Lung microvascular endothelial cell (primary cell): ENCODE results near the gene SUPT3H. TPM values are rescaled to one million over a fixed set of nuclear protein-coding genes. Genes with fewer than 3 reads are reported as not detected.
A peak's percentile ranks its signal among the peaks of the same experiment; 100 is the strongest.

ENCODE experiments used
- DNase-seq, 2 donors: peaks; one replicate each; pipeline versions ENCODE4 v3.0.0 to v3.0.0-alpha.2; 2010; ENCODE audit warnings: low read depth in 2 of 2
- total RNA-seq: library from RNA; depleted of rRNA; stranded (reverse); fragments of >200 nt; gene quantifications from 2 replicates; pipeline ENCODE4 v1.2.1, GENCODE V29; 2014

SUPT3H gene
- total RNA-seq, 1 donor from 2014 or later = 2.8 TPM

GRCh38 chr6:44959651-44960050 is 418.1 kb downstream of the SUPT3H start:
- DNase-seq = no peak

DNA sequence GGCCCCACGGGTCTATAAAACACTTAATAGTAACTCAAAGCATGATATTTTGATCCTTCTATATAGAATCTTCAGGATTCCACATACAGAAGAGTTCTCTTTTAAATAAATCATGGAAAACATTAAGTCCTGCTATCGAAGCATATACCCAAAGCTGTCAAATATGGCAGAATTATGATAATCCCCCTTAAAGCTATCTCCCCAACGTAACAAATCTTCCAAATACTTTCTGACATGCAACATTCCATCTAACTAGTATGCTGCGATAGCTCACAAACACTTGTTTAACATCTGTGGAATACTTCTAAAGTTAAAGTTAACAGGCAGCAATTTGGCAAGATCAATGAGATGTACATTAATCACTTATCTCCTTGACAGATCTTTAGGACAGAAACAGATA is 420.6 kb downstream of the SUPT3H start:
- DNase-seq = no peak

- DNase-seq = no peak
These were observed 421.3 kb downstream of the SUPT3H start for GRCh38 chr6:44956396-44956795.

- DNase-seq = no peak
These were observed 422.6 kb downstream of the SUPT3H start for GRCh38 chr6:44955145-44955544.

- DNase-seq = no peak
These were observed 423.5 kb downstream of the SUPT3H start for GRCh38 chr6:44954281-44954680.

DNA sequence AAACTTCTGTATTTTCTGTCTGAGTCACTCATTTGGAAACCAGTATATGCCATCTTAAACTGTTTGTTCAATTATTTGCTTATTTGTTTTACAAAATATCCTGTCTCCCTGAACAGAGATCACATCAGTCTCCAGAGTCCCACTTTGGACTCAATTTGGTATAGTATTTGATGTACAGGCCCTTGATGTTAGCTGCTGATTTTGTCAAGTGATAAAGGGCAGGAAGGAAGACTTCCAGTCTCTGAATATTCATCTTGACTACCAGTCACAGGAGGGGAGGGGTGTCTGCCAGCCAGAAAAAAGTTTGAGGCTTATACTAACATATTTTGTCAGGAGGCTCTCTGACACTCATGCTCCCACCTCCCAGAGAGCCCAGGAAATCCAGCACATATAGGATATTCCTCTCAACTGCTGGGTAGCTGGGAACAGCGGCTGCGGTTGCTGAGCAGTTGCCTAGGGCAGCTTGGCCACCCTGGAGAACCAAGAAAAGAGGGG is 426.4 kb downstream of the SUPT3H start:
- no peak for DNase-seq

- DNase-seq = no peak
These were observed 428.0 kb downstream of the SUPT3H start for GRCh38 chr6:44949596-44950201.

DNA sequence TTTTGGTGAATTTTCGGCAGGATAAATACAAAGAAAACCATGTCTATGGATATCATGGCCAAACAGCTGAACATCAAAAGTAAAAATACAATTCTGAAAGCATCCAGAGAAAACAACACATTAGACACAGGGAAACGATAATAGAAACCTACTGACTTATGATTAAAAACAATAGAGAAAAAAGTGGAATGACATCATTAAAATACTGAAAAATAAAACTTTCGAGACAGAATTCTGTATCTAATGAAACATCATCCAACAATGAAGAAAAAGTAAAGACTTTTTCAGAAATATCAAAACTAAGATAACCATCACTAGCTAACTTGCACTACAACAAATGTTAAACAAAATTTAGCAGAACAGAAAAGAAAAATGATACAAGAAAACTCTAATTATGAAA is 434.2 kb downstream of the SUPT3H start:
- DNase-seq = no peak

DNA sequence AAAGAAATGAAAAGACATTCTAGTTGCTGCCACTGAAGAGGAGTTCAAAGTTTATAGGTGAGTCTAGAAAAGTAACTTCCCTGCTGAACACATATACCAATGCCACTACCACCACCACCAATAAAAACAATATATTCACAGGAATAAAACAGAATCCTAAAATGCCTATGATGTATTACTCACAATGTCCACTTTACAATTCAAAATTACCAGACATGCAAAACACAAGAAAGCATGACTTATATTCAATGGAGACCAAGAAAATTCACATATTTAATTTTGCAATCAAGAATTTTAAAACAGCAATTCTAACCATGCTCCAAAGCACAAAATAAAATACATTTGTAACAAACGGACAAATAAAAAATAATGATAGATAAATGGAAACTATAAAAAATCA is 434.9 kb downstream of the SUPT3H start:
- no peak for DNase-seq

DNA sequence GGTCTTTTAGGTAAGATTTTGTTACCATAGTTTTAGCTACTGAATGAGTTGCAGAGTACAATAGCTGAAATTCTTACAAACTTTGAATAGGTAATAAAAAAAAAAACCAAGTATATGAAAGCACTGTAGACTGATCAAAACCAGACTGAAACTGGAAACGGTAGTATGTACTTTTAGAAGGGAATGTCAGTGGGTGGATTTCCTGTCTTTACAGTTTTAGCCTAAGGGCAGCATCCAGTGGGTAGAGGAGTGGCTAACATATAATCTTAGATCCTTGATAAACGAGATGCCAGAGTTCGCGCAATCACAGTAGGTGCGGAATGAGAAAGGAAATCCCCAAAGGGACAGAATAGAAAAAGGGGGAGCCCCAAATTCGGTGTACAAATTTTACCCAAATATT is 435.5 kb downstream of the SUPT3H start:
- no peak for DNase-seq

- DNase-seq = no peak
These were observed 437.4 kb downstream of the SUPT3H start for GRCh38 chr6:44940367-44940766.

- no peak for DNase-seq
These were observed 441.9 kb downstream of the SUPT3H start for GRCh38 chr6:44935693-44936300.

- no peak for DNase-seq
These were observed 444.6 kb downstream of the SUPT3H start for GRCh38 chr6:44933108-44933507.

GRCh38 chr6:44932651-44933091 is 445.1 kb downstream of the SUPT3H start:
- DNase-seq = no peak

- DNase-seq = no peak
These were observed 446.3 kb downstream of the SUPT3H start for GRCh38 chr6:44931385-44931784.

DNA sequence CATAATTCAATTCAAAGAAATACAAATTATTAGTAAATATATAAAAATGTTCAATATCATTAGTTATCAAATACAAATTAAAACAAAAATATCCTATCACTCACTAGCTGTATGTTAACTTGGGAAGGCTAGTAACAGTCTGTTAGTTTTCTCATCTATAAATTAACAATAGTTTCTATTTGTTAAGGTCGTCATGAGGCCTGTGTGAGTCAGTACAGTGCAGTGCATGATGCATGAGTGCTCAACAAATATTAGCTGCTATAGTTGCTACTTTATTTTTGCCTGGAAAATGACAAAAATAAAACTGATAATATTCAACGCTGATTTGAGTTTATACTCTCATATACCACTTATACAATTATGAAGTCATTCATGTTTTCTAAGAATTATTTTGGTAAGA is 451.2 kb downstream of the SUPT3H start:
- DNase-seq = peak in 1 of 2 donors; percentile 13

GRCh38 chr6:44925100-44925739 is 452.5 kb downstream of the SUPT3H start:
- DNase-seq = peak; percentile 29 to 79

DNA sequence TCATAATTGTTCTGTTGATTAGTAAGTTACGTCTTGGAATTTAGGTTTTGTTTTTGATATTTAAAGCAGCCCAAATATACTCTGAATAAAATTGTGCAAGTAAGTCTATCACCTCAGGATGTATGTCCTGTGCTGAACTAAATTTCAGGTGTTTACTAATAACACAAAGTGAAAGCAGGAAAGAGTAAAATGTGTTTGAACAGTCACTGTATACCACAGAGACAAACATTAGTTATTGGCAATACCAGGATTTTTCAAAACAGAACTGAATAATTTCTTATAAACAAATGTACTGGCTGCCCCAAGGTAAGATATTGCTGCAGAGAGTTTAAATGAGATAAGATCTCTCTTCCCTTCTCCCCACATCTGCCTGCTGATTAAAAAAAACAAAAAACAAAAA is 454.3 kb downstream of the SUPT3H start:
- DNase-seq = no peak

- DNase-seq = no peak
These were observed 455.9 kb downstream of the SUPT3H start for GRCh38 chr6:44921798-44922197.

- DNase-seq = peak in 1 of 2 donors; percentile 12
These were observed 456.7 kb downstream of the SUPT3H start for GRCh38 chr6:44920952-44921491.

GRCh38 chr6:44918671-44919296 is 458.9 kb downstream of the SUPT3H start:
- DNase-seq = no peak

GRCh38 chr6:44917430-44917829 is 460.3 kb downstream of the SUPT3H start:
- no peak for DNase-seq
